Embryonic facial prominence (tissue), 1 donor: Measurements from ENCODE around the gene GRM1.

Source experiments
- DNase-seq: peaks from one replicate; pipeline ENCODE4 v3.0.0-alpha.2; 2016; ENCODE audit errors: extremely low spot score

Gene GRM1

GRCh38 chr6:146315381-146316174 lies 286.7 kb downstream of the GRM1 start:
- no peak for DNase-seq

- DNase-seq, result no peak
Observed at GRCh38 chr6:146316175-146316495, 287.3 kb downstream of the GRM1 start.

- DNase-seq, result no peak
Observed at GRCh38 chr6:146331013-146331412, 302.2 kb downstream of the GRM1 start.

GRCh38 chr6:146335336-146335735 lies 306.5 kb downstream of the GRM1 start:
- no peak for DNase-seq

GRCh38 chr6:146336191-146336590 lies 307.3 kb downstream of the GRM1 start:
- no peak for DNase-seq

GRCh38 chr6:146337376-146337775 lies 308.5 kb downstream of the GRM1 start:
- no peak for DNase-seq

GRCh38 chr6:146339716-146340115 lies 310.9 kb downstream of the GRM1 start:
- DNase-seq, result no peak

GRCh38 chr6:146341493-146342230 lies 312.8 kb downstream of the GRM1 start:
- no peak for DNase-seq

- DNase-seq, result no peak
Observed at GRCh38 chr6:146345598-146345997, 316.7 kb downstream of the GRM1 start.

GRCh38 chr6:146347090-146347489 lies 318.2 kb downstream of the GRM1 start:
- DNase-seq, result no peak

GRCh38 chr6:146347690-146348089 lies 318.8 kb downstream of the GRM1 start:
- DNase-seq, result no peak

GRCh38 chr6:146351018-146351417 lies 322.2 kb downstream of the GRM1 start:
- no peak for DNase-seq

GRCh38 chr6:146352163-146352562 lies 323.3 kb downstream of the GRM1 start:
- DNase-seq, result no peak

- no peak for DNase-seq
Observed at GRCh38 chr6:146354451-146354850, 325.6 kb downstream of the GRM1 start.

- DNase-seq, result no peak
Observed at GRCh38 chr6:146355521-146356100, 326.7 kb downstream of the GRM1 start.

GRCh38 chr6:146357578-146358430 lies 328.9 kb downstream of the GRM1 start:
- DNase-seq, result no peak

- no peak for DNase-seq
Observed at GRCh38 chr6:146358431-146359046, 329.7 kb downstream of the GRM1 start.

GRCh38 chr6:146359131-146359530 lies 330.3 kb downstream of the GRM1 start:
- no peak for DNase-seq

GRCh38 chr6:146361128-146361924 lies 332.5 kb downstream of the GRM1 start:
- no peak for DNase-seq

GRCh38 chr6:146363838-146364607 lies 335.2 kb downstream of the GRM1 start:
- DNase-seq, result no peak
